HG03139 (cell line): Measurements from ENCODE around the gene F2.

Source experiments
- ATAC-seq: cut with Tn5 transposase; IDR thresholded peaks from one replicate; pipeline ENCODE4 v1.9.1; 2021; ENCODE audit not compliant: unreplicated experiment

Gene F2

GRCh38 chr11:46738887-46739286 lies 19.9 kb downstream of the F2 start:
- no peak for ATAC-seq

- ATAC-seq = no peak
Measured at GRCh38 chr11:46741600-46742484, 22.8 kb downstream of the F2 start.

- no peak for ATAC-seq
Measured at GRCh38 chr11:46743043-46743442, 24.0 kb downstream of the F2 start.

GRCh38 chr11:46743693-46744339 lies 24.8 kb downstream of the F2 start:
- ATAC-seq = no peak

GRCh38 chr11:46745328-46745727 lies 26.3 kb downstream of the F2 start:
- ATAC-seq = no peak

GRCh38 chr11:46745995-46746394 lies 27.0 kb downstream of the F2 start:
- no peak for ATAC-seq

GRCh38 chr11:46747150-46747549 lies 28.1 kb downstream of the F2 start:
- no peak for ATAC-seq

- no peak for ATAC-seq
Measured at GRCh38 chr11:46755962-46756361, 36.9 kb downstream of the F2 start.

GRCh38 chr11:46759196-46759595 lies 40.2 kb downstream of the F2 start:
- no peak for ATAC-seq

GRCh38 chr11:46760429-46761128 lies 41.6 kb downstream of the F2 start:
- ATAC-seq = no peak

GRCh38 chr11:46761807-46762206 lies 42.8 kb downstream of the F2 start:
- no peak for ATAC-seq

- no peak for ATAC-seq
Measured at GRCh38 chr11:46762248-46762647, 43.2 kb downstream of the F2 start.

- no peak for ATAC-seq
Measured at GRCh38 chr11:46766656-46767055, 47.6 kb downstream of the F2 start.

GRCh38 chr11:46769636-46770221 lies 50.7 kb downstream of the F2 start:
- ATAC-seq = no peak

GRCh38 chr11:46776878-46777277 lies 57.9 kb downstream of the F2 start:
- ATAC-seq = no peak

GRCh38 chr11:46778416-46778815 lies 59.4 kb downstream of the F2 start:
- no peak for ATAC-seq
